NCI-H1092 (cell line): Measurements from ENCODE around the gene KRI1.
A peak's percentile ranks its signal among the peaks of the same experiment; 100 is the strongest.

ENCODE experiments used
- DNase-seq: peaks from one replicate; lab custom pipeline; 2025; lab: John Stamatoyannopoulos, UW

Gene KRI1

DNA sequence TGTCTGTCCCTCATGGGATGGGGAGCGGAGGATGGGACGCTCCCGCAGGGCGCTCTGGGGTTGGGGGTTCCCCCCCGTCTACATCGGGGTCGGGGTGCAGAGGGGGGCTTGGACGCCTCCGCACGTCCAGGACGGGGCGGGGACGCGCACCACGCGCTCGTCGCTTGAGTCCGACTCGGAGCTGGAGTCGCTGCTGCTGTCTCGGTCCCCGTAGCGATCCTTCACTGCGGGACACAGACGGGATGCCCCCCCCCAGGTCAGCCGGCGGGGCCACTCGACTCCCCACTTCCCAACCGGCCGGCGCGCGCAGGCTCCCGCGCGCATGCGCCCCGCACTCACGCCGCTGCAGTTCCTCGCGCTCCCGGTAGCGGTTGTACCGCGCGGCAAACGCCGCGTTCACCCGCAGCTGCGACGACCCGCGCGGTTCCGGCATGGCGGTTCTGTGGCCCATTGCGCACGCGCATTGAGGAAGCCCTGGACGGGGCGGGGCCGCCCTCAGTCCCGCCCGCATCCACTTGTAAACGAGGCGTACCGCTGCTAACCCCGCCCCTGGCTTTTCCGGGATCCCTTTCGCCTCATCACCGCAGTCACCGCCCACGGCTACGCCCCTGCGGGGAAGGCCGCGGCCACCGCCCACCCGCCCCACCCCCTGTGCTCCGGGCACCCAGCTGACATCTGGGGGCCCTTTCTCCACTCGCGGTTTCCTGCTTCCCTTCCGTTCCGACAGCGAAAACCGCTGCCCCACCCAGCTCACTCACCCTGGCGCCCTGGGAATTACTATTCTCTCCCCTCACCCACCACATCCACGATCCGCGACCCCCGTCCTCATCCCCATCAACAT, at the start of gene KRI1:
Gene KRI1 (minus strand): TSS at position 444 of the 841 bp plus-strand sequence. CDS start 11 bp downstream, at position 433.
- DNase-seq = peak; percentile 96

- DNase-seq = no peak
Observed at GRCh38 chr19:10612499-10613119, 46.8 kb upstream of the KRI1 start.

- DNase-seq = no peak
Observed at GRCh38 chr19:10611907-10612306, 46.1 kb upstream of the KRI1 start.

DNA sequence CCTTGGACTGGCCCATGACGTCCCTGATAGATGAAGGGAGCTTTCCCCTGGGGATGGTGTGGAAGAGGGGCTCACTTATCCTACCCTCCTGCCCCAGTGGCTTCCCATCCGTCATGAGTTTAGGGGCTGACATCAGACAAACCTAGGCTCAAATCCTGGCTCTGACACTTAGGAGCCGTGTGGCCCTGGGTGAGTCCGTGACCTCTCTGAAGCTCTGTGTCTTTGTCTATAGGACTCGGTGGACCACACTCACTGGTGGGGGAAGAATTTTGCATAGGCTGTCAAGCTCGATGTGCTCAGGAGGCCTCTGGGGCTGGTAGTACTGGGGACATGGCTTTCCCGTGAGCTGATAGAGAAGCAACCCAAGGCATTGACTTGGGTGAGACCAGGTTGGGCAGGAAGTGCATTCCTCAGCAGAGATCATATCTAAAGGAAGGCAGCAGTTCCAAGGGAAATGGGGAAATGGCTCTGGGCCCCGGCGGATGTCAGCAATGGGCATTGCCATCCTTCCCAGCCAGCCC, 38.7 kb upstream of the KRI1 start:
- no peak for DNase-seq

DNA sequence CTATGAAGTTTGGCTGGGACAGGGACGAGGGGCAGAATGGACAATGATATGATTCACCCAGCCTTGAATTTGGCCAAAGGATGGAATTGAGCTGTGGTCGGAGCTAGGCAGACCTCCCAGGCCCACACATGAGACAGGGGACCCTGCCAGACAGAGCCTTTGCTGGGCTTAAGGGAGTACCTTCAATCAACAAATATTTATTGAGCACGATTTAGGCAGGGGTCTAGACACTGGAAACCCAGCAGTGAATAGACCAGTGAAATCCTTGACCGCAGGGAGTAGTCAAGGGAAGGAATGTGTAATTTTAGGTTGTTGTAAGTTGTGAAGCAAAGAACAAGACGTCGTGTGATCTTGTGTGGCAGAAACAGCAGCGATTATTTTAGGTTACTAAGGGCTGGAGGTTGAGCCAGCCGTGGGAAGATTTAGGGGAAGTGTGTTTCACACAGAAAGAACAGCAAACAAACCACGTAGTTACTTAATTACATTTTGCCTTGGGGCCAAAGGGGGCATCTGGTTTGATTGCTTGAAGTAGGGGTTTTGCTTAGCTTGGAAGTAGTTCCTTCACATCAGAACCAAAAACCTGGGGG, 38.2 kb upstream of the KRI1 start:
- DNase-seq = no peak

DNA sequence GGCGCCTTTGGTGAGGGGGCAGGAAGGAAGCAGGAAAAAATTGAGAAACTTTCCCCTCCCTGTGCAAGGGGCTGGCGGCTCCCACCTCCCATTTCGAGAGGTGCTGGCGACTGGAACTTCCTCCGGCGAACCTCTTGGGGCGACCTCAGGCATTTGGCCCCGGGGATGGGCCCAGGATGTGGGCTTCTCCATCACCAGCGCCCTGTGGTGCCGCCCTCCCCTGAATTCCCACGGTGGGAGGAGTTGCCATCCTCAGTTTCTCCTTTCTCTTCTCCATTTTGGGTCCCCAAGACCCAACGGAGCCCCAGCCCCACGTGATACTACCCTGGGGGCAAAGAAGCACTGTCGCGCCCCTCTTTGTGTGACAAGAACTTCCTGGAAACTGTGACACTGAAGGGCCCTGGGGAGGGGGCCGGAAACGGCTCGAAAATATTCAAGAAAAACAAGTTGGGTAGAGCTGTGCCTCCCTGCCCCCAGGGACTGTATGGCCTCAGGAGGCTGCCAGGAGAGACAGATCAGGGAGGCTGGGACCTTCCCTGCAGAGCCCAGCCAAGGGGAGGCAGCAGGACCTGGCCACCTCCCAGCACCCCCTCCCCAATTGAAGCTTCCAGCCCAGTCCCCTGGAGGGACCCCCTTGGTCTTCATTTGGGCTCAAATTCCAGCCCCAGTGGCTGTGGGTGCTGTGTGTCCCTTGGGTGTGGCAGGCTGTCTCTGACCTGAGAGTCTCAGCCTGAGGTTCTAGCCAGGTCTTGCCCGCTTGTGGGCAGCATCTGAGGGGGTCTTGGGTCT, 37.5 kb upstream of the KRI1 start:
- no peak for DNase-seq

DNA sequence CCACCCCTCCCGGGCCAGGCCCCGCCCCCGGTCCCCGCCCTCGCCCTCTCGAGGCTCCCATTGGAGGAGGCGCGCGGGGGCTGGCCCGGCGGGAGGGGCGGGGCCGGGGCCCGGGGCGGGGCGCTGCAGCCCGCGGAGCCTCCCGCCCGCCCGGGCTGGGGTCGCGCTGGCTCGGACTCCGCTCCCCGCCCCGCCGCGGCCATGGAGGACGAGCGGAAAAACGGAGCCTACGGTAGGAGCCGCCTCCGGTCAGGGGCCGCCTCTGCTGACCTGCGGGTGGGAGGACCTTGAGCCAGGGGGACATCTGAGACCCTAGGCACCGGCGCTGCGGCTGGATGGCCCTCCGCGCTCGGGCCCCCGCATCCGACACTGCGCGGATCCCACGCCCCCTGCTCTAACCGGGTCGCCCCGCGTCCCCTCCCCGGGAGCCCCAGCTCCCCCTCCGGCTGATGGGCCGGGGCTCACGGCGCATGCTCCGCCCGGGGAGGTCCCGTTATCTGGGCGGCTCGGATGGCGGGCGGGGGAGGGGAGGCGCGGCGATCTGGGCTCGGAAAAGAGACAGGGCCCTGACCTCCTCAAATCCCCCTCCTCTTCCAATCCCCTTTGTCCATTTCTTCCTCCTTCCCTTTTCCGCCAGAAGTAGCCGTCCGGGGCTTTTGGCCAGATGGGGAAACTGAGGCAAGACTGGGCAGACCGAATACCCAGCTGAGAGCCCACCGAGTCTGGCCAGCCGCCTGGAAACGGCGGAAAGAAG, 36.7 kb upstream of the KRI1 start:
- peak; percentile 35 for DNase-seq

DNA sequence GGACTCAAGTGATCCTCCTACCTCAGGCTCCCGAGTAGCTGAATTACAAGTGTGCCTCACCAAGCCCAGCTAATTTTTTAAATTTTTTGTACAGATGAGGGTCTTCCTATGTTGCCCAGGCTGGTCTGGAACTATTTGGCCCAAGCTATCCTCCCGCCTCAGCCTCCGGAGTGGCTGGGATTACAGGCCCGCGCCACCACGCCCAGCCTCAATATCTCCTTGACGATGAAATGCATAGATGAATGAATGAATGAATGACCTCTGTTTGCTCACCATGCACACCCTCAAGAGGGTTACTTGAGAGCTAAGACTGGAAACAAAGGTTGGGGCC, 36.2 kb upstream of the KRI1 start:
- no peak for DNase-seq

GRCh38 chr19:10600149-10600548, 34.3 kb upstream of the KRI1 start:
- no peak for DNase-seq

GRCh38 chr19:10593820-10594637, 28.2 kb upstream of the KRI1 start:
- no peak for DNase-seq

DNA sequence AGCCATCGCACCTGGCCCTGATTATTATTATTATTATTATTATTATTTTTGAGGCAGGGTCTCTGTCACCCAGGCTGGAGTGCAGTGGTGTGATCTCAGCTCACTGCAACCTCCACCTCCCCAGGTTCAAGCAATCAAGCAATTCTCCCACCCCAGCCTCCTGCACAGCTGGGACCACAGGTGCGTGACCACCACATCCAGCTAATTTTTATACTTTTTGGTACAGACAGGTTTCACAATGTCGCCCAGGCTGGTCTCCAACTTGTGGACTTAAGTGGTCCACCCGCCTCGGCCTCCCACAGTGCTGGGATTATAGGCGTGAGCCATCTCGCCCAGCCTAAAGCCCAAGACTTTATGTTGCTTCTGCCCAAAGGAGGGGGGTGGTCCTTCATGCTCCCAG, 27.3 kb upstream of the KRI1 start:
- no peak for DNase-seq

DNA sequence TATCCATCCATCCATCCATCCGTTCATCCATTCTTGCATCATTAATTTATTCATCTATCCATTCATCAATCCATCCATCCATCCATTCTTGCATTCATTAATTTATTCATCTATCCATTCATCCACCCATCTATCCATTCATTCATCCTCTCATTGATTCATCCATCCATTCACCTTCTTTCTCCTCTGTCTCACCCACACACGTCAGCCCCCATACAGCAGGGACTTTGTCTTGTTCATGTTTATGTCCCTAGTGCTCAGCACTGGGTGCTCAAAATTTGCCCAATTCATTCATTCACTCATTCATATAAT, 22.0 kb upstream of the KRI1 start:
- no peak for DNase-seq

GRCh38 chr19:10587022-10587838, 21.4 kb upstream of the KRI1 start, which contains the start of gene AP1M2:
AP1M2 (minus strand) TSS chr19:10587312; CDS start chr19:10587231, 81 bp downstream.
- no peak for DNase-seq

DNA sequence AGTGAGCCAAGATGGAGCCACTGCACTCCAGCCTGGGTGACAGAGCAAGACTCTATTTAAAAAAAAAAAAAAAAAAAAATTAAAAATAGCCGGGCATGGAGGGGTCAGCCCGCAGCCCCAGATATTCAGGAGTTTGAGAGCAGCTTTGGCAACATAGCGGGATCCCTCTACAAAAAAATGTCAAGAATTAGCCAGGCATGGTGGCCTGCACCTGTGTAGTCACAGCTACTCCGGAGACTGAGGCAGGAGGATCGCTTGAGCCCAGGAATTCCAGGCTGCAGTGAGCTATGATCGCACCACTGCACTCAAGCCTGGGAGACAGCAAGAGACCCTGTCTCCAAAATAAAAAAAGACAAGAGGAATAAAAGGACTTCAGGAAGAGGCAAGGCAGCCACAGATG, 20.6 kb upstream of the KRI1 start:
- no peak for DNase-seq

GRCh38 chr19:10583036-10583776, 17.4 kb upstream of the KRI1 start:
- no peak for DNase-seq

DNA sequence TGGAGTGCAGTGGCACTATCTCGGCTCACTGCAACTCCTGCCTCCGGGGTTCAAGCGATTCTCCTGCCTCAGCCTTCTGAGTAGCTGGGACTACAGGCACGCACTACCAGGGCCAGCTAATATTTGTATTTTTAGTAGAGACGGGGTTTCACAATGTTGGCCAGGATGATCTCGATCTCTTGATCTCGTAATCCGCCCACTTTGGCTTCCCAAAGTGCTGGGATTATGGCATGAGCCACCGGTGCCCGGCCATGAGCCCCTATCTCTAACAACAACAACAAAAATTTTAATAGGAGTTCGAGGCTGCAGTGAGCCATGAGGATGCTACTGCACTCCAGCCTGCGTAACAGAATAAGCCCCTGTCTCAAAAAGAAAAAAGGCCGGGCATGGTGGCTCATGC, 16.3 kb upstream of the KRI1 start:
- DNase-seq = no peak

GRCh38 chr19:10580979-10581631, 15.3 kb upstream of the KRI1 start:
- peak; percentile 90 for DNase-seq

DNA sequence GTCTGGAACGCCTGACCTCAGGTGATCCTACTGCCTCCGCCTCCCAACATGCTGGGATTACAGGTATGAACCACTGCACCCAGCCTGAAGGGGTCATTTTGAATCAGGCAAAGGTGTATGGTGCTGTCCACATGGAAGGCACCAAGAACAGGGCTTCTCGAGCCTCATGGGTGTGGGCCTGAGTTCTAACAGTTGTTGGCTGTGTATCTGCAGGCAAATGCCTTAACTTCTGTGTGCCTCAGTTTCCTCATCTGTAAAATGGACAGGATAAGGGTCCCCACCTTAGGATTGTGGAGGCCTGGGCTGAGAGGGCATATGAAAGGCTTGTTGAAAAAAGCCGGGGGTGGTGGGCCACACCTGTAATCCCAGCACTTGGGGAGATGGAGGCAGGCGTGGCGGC, 12.1 kb upstream of the KRI1 start:
- no peak for DNase-seq
